MM.1S (cell line): Measurements from ENCODE around the gene NLK.

ENCODE experiments used
- EZH2 ChIP-seq: fragments of 300-600 bp; sonication (generic); optimal IDR thresholded peaks from 2 replicates; pipeline ENCODE3; 2017; ENCODE audit warnings: low read depth, mild to moderate bottlenecking, antibody characterized with exemption, low read length, mixed read lengths
- EZH2phosphoT487 ChIP-seq: fragments of 300-600 bp; sonication (generic); IDR thresholded peaks from 2 replicates; pipeline ENCODE4 v1.6.1; 2018; ENCODE audit warnings: antibody characterized with exemption, low read length
- TF ChIP-seq, protein P1 (sequence below): fragments of 300-600 bp; sonication (generic); IDR thresholded peaks from 2 replicates; pipeline ENCODE4 v1.5.1; 2016; ENCODE audit warnings: antibody characterized with exemption, low read length, mixed read lengths

DNA sequence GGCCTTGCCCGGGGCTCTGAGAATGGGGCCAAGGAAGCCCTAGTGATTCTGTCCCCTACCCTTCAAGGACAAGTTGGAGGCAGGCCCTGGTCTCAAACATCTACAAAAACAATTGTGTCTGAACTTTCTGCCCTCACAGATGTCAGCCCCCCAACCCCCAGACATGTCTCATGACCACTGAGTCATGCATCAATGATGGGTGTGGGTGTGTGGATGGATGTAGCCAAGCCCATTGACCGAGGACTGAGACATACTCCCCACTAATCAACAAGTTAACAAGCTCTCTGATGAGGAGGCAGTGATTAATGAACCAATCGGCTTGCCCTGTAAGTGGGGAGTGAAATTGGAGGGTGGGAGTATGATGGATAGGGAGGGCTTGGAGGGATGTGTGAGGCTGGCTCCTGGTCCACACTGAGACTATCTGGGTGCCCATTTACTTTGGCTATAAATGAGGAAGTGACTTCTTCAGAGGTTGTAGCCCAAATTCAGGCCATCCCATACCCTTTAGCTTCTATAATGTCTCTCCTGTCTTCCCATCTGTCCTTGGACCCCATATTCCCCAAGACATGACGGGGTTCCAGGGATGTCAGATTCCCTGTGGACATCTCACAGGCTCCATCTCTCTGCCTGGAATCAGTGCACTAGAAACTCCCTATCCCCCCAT lies 179.4 kb downstream of the NLK start:
- TF ChIP-seq, protein P1, sequence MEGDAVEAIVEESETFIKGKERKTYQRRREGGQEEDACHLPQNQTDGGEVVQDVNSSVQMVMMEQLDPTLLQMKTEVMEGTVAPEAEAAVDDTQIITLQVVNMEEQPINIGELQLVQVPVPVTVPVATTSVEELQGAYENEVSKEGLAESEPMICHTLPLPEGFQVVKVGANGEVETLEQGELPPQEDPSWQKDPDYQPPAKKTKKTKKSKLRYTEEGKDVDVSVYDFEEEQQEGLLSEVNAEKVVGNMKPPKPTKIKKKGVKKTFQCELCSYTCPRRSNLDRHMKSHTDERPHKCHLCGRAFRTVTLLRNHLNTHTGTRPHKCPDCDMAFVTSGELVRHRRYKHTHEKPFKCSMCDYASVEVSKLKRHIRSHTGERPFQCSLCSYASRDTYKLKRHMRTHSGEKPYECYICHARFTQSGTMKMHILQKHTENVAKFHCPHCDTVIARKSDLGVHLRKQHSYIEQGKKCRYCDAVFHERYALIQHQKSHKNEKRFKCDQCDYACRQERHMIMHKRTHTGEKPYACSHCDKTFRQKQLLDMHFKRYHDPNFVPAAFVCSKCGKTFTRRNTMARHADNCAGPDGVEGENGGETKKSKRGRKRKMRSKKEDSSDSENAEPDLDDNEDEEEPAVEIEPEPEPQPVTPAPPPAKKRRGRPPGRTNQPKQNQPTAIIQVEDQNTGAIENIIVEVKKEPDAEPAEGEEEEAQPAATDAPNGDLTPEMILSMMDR: no peak
- TF ChIP-seq EZH2phosphoT487 (no peak), EZH2 (no peak)
